Measurements from ENCODE around the gene PLA2G2C. TPM values are rescaled to one million over a fixed set of nuclear protein-coding genes. Genes with fewer than 3 reads are reported as not detected.

Gene PLA2G2C
- total RNA-seq, 4 donors from 2014 or later, result 0.31 to 0.81 TPM; not detected in 2

DNA sequence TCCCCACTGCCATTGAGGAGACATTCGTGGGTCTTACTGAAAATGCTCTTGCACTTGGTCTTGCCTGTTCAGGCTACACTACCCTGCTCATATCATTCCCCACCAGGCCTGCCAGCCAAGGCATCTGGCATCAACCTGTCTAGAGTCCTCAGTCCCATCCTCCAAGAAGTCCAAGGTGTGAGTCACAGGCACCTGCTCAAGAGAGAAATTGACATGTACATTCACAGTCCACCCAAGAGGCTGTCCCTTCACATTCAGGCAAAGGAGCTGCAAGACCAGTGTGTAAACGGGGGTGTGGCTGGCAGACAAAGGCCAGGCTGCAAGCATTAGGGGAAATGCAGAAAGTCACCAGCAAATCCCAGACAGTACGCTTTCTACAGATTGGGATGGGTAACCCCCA, 13.1 kb upstream of the PLA2G2C start:
- no peak for ATAC-seq
- H3K4me3 ChIP-seq, result no peak overlapping the region
- 75% methylated on average over 2 of the region's 3 CpGs; no CpG with 5 or more reads in 1 of the 2 donors for WGBS, 2 donors (ENCODE audit: low coverage in 1 of 2)

DNA sequence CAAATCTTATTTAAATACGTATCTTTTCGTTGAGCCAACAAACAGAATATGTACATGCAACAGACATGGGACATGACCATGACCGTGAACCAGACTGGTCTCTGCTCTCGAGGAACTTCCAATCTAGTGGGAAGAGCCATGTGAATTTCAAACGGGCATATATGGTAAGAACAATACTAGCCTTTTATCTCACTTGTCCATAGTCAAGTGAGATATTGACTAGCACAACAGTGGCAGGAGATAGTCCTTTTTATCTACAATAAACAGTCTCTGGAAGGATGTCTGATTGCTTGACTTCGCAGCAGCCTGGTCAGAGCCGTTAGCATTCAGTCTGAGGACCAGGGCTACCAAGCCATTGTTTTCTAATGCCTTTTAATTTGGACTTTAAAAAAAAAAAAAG, 12.6 kb upstream of the PLA2G2C start:
- Histone ChIP-seq H3K27ac (no peak overlapping the region), H3K36me3 (no peaks in the 10 kb centered on the region), H3K4me3 (no peak overlapping the region), H3K9me3 (no peaks in the 10 kb centered on the region), H3K4me1 (peaks cover 0 to 16% (median 0%) of the 10 kb centered on the region in 3 donors), H3K27me3 (no peaks in the 10 kb centered on the region)
- ATAC-seq, result no peak
- WGBS, 2 donors (ENCODE audit: low coverage in 1 of 2), result 65 to 79% methylated on average over 5 to 7 of the region's 7 CpGs
- no peak for TF ChIP-seq EP300 (IDR thresholded peaks at IDR 0.05)
- TF ChIP-seq, protein P1, sequence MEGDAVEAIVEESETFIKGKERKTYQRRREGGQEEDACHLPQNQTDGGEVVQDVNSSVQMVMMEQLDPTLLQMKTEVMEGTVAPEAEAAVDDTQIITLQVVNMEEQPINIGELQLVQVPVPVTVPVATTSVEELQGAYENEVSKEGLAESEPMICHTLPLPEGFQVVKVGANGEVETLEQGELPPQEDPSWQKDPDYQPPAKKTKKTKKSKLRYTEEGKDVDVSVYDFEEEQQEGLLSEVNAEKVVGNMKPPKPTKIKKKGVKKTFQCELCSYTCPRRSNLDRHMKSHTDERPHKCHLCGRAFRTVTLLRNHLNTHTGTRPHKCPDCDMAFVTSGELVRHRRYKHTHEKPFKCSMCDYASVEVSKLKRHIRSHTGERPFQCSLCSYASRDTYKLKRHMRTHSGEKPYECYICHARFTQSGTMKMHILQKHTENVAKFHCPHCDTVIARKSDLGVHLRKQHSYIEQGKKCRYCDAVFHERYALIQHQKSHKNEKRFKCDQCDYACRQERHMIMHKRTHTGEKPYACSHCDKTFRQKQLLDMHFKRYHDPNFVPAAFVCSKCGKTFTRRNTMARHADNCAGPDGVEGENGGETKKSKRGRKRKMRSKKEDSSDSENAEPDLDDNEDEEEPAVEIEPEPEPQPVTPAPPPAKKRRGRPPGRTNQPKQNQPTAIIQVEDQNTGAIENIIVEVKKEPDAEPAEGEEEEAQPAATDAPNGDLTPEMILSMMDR (IDR thresholded peaks at IDR 0.05), result no peak
- no peak for TF ChIP-seq POLR2AphosphoS5 (IDR thresholded peaks at IDR 0.05)
- TF ChIP-seq POLR2A (IDR thresholded peaks at IDR 0.05), result no peak

More for the DNA sequence above, 13.1 kb upstream of the PLA2G2C start:
- no peak overlapping the region for H3K27ac ChIP-seq
- H3K36me3 ChIP-seq, result no peaks in the 10 kb centered on the region
- TF ChIP-seq POLR2A (IDR thresholded peaks at IDR 0.05) (no peak), POLR2AphosphoS5 (IDR thresholded peaks at IDR 0.05) (no peak), EP300 (IDR thresholded peaks at IDR 0.05) (no peak)
- TF ChIP-seq, protein P1 (IDR thresholded peaks at IDR 0.05), result no peak
- H3K4me1 ChIP-seq, result peaks cover 0 to 11% (median 0%) of the 10 kb centered on the region in 3 donors
- H3K9me3 ChIP-seq, result no peaks in the 10 kb centered on the region
- no peaks in the 10 kb centered on the region for H3K27me3 ChIP-seq

DNA sequence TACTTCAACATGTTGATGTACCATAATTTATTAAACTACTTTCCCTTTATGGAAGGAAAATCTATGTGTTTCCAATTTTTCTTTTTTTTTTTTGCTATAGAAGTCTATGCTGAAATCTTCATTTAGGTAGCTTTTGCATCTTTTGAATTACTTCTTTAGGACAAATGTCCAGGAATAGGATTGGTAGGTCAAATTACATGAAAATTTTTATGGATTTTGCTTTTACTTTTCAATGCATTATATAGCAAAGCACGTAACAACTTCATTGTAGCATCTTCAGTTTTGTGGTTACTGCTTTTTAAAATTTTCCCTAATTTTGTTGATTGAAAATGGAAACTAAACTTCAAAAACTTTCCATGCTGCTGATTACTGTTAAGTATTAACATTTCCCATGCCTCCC, 12.0 kb upstream of the PLA2G2C start:
- no peak for TF ChIP-seq POLR2AphosphoS5 (IDR thresholded peaks at IDR 0.05)
- TF ChIP-seq, protein P1 (IDR thresholded peaks at IDR 0.05), result no peak
- no peak for TF ChIP-seq POLR2A (IDR thresholded peaks at IDR 0.05)
- TF ChIP-seq EP300 (IDR thresholded peaks at IDR 0.05), result no peak
- no peak overlapping the region for H3K4me3 ChIP-seq
- peaks cover 0 to 22% (median 0%) of the 10 kb centered on the region in 3 donors for H3K4me1 ChIP-seq
- no peaks in the 10 kb centered on the region for H3K9me3 ChIP-seq
- H3K27ac ChIP-seq, result no peak overlapping the region
- H3K27me3 ChIP-seq, result no peaks in the 10 kb centered on the region
- ATAC-seq, result no peak
- H3K36me3 ChIP-seq, result no peaks in the 10 kb centered on the region
- 62 to 89% methylated on average over 1 of the region's 1 CpG for WGBS, 2 donors (ENCODE audit: low coverage in 1 of 2)

DNA sequence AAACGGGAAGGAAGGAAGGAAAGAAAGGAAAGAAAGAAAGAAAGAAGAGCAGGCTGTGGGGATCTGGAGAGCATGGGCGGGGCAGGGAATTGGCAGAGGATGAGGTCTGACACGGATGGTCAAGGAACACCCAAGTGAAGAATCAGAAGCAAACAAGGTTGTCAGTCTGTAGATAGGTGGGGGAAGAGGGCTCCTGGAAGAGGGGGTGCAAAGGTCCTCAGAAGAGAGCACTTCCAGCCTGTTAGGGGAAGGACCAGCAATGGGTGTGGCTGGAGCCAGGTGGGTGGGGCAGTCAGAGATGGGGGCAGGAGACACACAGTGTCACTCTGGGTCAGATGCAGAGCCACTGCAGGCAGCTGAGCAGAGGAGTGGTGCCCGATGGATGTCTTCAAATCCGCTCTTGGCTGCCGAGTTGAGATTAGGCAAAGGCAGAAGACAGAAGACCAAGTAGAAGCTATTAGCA, 11.0 kb upstream of the PLA2G2C start:
- Histone ChIP-seq H3K27me3 (no peaks in the 10 kb centered on the region), H3K4me1 (peaks cover 0 to 31% (median 0%) of the 10 kb centered on the region in 3 donors), H3K27ac (no peak overlapping the region), H3K36me3 (no peaks in the 10 kb centered on the region), H3K9me3 (no peaks in the 10 kb centered on the region), H3K4me3 (no peak overlapping the region)
- TF ChIP-seq POLR2AphosphoS5 (IDR thresholded peaks at IDR 0.05), result no peak
- TF ChIP-seq EP300 (IDR thresholded peaks at IDR 0.05), result no peak
- TF ChIP-seq POLR2A (IDR thresholded peaks at IDR 0.05), result no peak
- TF ChIP-seq, protein P1 (IDR thresholded peaks at IDR 0.05), result no peak
- no peak for ATAC-seq
- 58 to 60% methylated on average over 2 to 5 of the region's 6 CpGs for WGBS, 2 donors (ENCODE audit: low coverage in 1 of 2)

DNA sequence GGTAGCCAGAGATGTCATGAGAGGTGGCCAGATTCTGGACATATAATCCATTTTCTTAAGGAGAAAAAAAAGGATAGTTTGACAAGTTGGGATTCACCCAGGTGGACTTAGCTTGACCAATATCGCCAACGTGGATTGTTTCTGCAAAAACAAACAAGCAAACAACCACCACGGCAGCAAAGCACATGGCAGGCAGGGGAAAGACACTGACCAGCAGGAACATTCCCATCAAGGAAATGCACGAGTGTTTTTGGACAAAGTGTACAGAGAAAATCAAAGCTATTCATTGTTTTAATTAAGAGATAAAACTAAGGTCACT, 9.1 kb upstream of the PLA2G2C start:
- Histone ChIP-seq H3K27me3 (no peaks in the 10 kb centered on the region), H3K36me3 (peaks cover 0 to 8% of the 10 kb centered on the region in 2 donors), H3K4me1 (peaks cover 0 to 50% (median 4%) of the 10 kb centered on the region in 3 donors), H3K4me3 (no peak overlapping the region), H3K9me3 (no peaks in the 10 kb centered on the region), H3K27ac (no peak overlapping the region)
- 52 to 56% methylated on average over 4 of the region's 4 CpGs for WGBS, 2 donors (ENCODE audit: low coverage in 1 of 2)
- TF ChIP-seq POLR2A (IDR thresholded peaks at IDR 0.05) (no peak), POLR2AphosphoS5 (IDR thresholded peaks at IDR 0.05) (no peak), EP300 (IDR thresholded peaks at IDR 0.05) (no peak)
- TF ChIP-seq, protein P1 (IDR thresholded peaks at IDR 0.05), result no peak
- no peak for ATAC-seq
